HEK293 (cell line): ENCODE results near the gene SNTB2.
A peak's percentile ranks its signal among the peaks of the same experiment; 100 is the strongest.

Experiments
- BCL11B ChIP-seq: fragments of 450-650 bp; formaldehyde crosslinking; IDR thresholded peaks from 2 replicates; pipeline ENCODE4 v1.5.1; 2016; ENCODE audit warnings: low read depth, missing biosample characterization, missing genetic modification characterization
- CTCF ChIP-seq: fragments of 450-650 bp; formaldehyde crosslinking; IDR thresholded peaks from 2 replicates; pipeline ENCODE4 v1.5.1; 2016; ENCODE audit warnings: missing biosample characterization, missing genetic modification characterization
- IKZF3 ChIP-seq: fragments of 450-650 bp; IDR thresholded peaks from 2 replicates; pipeline ENCODE4 v1.5.0; 2018; ENCODE audit warnings: missing biosample characterization, mild to moderate bottlenecking, missing genetic modification characterization, moderate library complexity
- KLF10 ChIP-seq: fragments of 450-650 bp; IDR thresholded peaks from 2 replicates; pipeline ENCODE4 v1.5.1; 2018; ENCODE audit warnings: missing biosample characterization, mild to moderate bottlenecking, missing genetic modification characterization
- KLF16 ChIP-seq: fragments of 450-650 bp; formaldehyde crosslinking; IDR thresholded peaks from 2 replicates; pipeline ENCODE4 v1.5.1; 2017; ENCODE audit warnings: missing biosample characterization, missing genetic modification characterization
- KLF17 ChIP-seq: fragments of 450-650 bp; formaldehyde crosslinking; IDR thresholded peaks from 2 replicates; pipeline ENCODE4 v1.5.1; 2016; ENCODE audit warnings: missing biosample characterization, missing genetic modification characterization
- KLF7 ChIP-seq: fragments of 450-650 bp; formaldehyde crosslinking; IDR thresholded peaks from 2 replicates; pipeline ENCODE4 v1.5.1; 2016; ENCODE audit warnings: missing biosample characterization, missing genetic modification characterization, borderline replicate concordance
- KLF8 ChIP-seq: fragments of 450-650 bp; formaldehyde crosslinking; IDR thresholded peaks from 2 replicates; pipeline ENCODE4 v1.5.1; 2016; ENCODE audit warnings: missing biosample characterization, missing genetic modification characterization
- OSR2 ChIP-seq: fragments of 450-650 bp; formaldehyde crosslinking; IDR thresholded peaks from 2 replicates; pipeline ENCODE4 v1.5.1; 2016; ENCODE audit warnings: missing biosample characterization, missing genetic modification characterization
- SP2 ChIP-seq: fragments of 450-650 bp; formaldehyde crosslinking; IDR thresholded peaks from 2 replicates; pipeline ENCODE4 v1.5.1; 2016; ENCODE audit warnings: missing biosample characterization, missing genetic modification characterization
- YY1 ChIP-seq: fragments of 450-650 bp; formaldehyde crosslinking; IDR thresholded peaks from 2 replicates; pipeline ENCODE4 v1.5.1; 2018; ENCODE audit warnings: missing biosample characterization, missing genetic modification characterization
- ZBTB21 ChIP-seq: fragments of 450-650 bp; formaldehyde crosslinking; IDR thresholded peaks from 2 replicates; pipeline ENCODE4 v1.5.1; 2017; ENCODE audit warnings: missing biosample characterization, missing genetic modification characterization
- ZEB2 ChIP-seq: fragments of 450-650 bp; formaldehyde crosslinking; IDR thresholded peaks from 2 replicates; pipeline ENCODE4 v1.5.1; 2016; ENCODE audit warnings: missing biosample characterization, missing genetic modification characterization
- ZFHX2 ChIP-seq: fragments of 450-650 bp; formaldehyde crosslinking; conservative IDR thresholded peaks from 2 replicates; pipeline ENCODE4 v1.5.1; 2016; ENCODE audit warnings: missing biosample characterization, missing genetic modification characterization
- ZFP69B ChIP-seq: fragments of 450-650 bp; formaldehyde crosslinking; IDR thresholded peaks from 2 replicates; pipeline ENCODE4 v1.5.1; 2016; ENCODE audit warnings: missing biosample characterization, missing genetic modification characterization
- ZNF138 ChIP-seq: fragments of 450-650 bp; formaldehyde crosslinking; IDR thresholded peaks from 2 replicates; pipeline ENCODE4 v1.5.1; 2016; ENCODE audit warnings: missing biosample characterization, missing genetic modification characterization, borderline replicate concordance
- ZNF146 ChIP-seq: fragments of 450-650 bp; formaldehyde crosslinking; IDR thresholded peaks from 2 replicates; pipeline ENCODE4 v1.5.1; 2016; ENCODE audit warnings: missing biosample characterization, missing genetic modification characterization
- ZNF2 ChIP-seq: fragments of 450-650 bp; formaldehyde crosslinking; IDR thresholded peaks from 2 replicates; pipeline ENCODE4 v1.5.1; 2016; ENCODE audit warnings: missing biosample characterization, missing genetic modification characterization
- ZNF24 ChIP-seq: fragments of 450-650 bp; formaldehyde crosslinking; IDR thresholded peaks from 2 replicates; pipeline ENCODE4 v1.5.1; 2016; ENCODE audit warnings: missing biosample characterization, missing genetic modification characterization
- ZNF274 ChIP-seq, 2 experiments: fragments of 200-500 bp in 1 of 2; fragments of 450-650 bp in 1 of 2; sonication (Bioruptor generic) in 1 of 2; formaldehyde crosslinking in 1 of 2; IDR thresholded peaks; 2 replicates each; pipeline versions ENCODE4 v1.5.1 to v1.6.1; 2014 to 2016; ENCODE audit warnings: borderline replicate concordance in 1 of 2, inconsistent platforms in 1 of 2, low read length in 1 of 2, missing biosample characterization in 1 of 2, missing genetic modification characterization in 1 of 2
- ZNF394 ChIP-seq: fragments of 450-650 bp; formaldehyde crosslinking; IDR thresholded peaks from 2 replicates; pipeline ENCODE4 v1.5.1; 2016; ENCODE audit warnings: missing biosample characterization, missing genetic modification characterization, mild to moderate bottlenecking, moderate library complexity, borderline replicate concordance
- ZNF48 ChIP-seq: fragments of 450-650 bp; formaldehyde crosslinking; IDR thresholded peaks from 2 replicates; pipeline ENCODE4 v1.5.1; 2016; ENCODE audit warnings: missing biosample characterization, missing genetic modification characterization
- ZNF530 ChIP-seq: fragments of 450-650 bp; formaldehyde crosslinking; IDR thresholded peaks from 2 replicates; pipeline ENCODE4 v1.5.1; 2016; ENCODE audit warnings: low read depth, missing biosample characterization, missing genetic modification characterization
- ZNF600 ChIP-seq: fragments of 450-650 bp; formaldehyde crosslinking; IDR thresholded peaks from 2 replicates; pipeline ENCODE4 v1.5.1; 2016; ENCODE audit warnings: missing biosample characterization, missing genetic modification characterization
- ZNF777 ChIP-seq: fragments of 450-650 bp; formaldehyde crosslinking; IDR thresholded peaks from 2 replicates; pipeline ENCODE4 v1.5.1; 2017; ENCODE audit warnings: missing biosample characterization, missing genetic modification characterization, borderline replicate concordance
- ZSCAN23 ChIP-seq: fragments of 450-650 bp; formaldehyde crosslinking; IDR thresholded peaks from 2 replicates; pipeline ENCODE4 v1.5.1; 2016; ENCODE audit warnings: missing biosample characterization, missing genetic modification characterization
- ZSCAN30 ChIP-seq: fragments of 450-650 bp; IDR thresholded peaks from 2 replicates; pipeline ENCODE4 v1.5.1; 2018; ENCODE audit warnings: missing biosample characterization, mild to moderate bottlenecking, missing genetic modification characterization, moderate library complexity
- ZSCAN5A ChIP-seq: fragments of 450-650 bp; formaldehyde crosslinking; IDR thresholded peaks from 2 replicates; pipeline ENCODE4 v1.5.1; 2016; ENCODE audit warnings: missing biosample characterization, missing genetic modification characterization
- TF ChIP-seq, protein P1 (sequence below): fragments of 450-650 bp; formaldehyde crosslinking; IDR thresholded peaks from 2 replicates; pipeline ENCODE4 v1.5.1; 2016; ENCODE audit warnings: missing biosample characterization, missing genetic modification characterization
- TF ChIP-seq, protein P2 (sequence below): fragments of 450-650 bp; formaldehyde crosslinking; IDR thresholded peaks from 2 replicates; pipeline ENCODE4 v1.5.1; 2017; ENCODE audit warnings: missing biosample characterization, mild to moderate bottlenecking, missing genetic modification characterization, moderate library complexity
- TF ChIP-seq, protein P3 (sequence below): fragments of 450-650 bp; formaldehyde crosslinking; IDR thresholded peaks from 2 replicates; pipeline ENCODE4 v1.5.1; 2016; ENCODE audit warnings: missing biosample characterization, missing genetic modification characterization

SNTB2 gene

GRCh38 chr16:69339289-69340094, 152.5 kb downstream of the SNTB2 start, which contains the start of the genes COG8 and NIP7 (continued):
- TF ChIP-seq, protein P1, sequence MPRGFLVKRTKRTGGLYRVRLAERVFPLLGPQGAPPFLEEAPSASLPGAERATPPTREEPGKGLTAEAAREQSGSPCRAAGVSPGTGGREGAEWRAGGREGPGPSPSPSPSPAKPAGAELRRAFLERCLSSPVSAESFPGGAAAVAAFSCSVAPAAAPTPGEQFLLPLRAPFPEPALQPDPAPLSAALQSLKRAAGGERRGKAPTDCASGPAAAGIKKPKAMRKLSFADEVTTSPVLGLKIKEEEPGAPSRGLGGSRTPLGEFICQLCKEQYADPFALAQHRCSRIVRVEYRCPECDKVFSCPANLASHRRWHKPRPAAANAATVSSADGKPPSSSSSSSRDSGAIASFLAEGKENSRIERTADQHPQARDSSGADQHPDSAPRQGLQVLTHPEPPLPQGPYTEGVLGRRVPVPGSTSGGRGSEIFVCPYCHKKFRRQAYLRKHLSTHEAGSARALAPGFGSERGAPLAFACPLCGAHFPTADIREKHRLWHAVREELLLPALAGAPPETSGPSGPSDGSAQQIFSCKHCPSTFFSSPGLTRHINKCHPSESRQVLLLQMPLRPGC = 0 out of 2 replicates have a peak, but pooled peaks have one; percentile 22
- TF ChIP-seq, protein P2, sequence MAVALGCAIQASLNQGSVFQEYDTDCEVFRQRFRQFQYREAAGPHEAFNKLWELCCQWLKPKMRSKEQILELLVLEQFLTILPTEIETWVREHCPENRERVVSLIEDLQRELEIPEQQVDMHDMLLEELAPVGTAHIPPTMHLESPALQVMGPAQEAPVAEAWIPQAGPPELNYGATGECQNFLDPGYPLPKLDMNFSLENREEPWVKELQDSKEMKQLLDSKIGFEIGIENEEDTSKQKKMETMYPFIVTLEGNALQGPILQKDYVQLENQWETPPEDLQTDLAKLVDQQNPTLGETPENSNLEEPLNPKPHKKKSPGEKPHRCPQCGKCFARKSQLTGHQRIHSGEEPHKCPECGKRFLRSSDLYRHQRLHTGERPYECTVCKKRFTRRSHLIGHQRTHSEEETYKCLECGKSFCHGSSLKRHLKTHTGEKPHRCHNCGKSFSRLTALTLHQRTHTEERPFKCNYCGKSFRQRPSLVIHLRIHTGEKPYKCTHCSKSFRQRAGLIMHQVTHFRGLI = no peak
- TF ChIP-seq ZNF394 (tag by site-specific recombination) = no peak; the same call in 1 of the 2 replicates
- TF ChIP-seq, protein P3, sequence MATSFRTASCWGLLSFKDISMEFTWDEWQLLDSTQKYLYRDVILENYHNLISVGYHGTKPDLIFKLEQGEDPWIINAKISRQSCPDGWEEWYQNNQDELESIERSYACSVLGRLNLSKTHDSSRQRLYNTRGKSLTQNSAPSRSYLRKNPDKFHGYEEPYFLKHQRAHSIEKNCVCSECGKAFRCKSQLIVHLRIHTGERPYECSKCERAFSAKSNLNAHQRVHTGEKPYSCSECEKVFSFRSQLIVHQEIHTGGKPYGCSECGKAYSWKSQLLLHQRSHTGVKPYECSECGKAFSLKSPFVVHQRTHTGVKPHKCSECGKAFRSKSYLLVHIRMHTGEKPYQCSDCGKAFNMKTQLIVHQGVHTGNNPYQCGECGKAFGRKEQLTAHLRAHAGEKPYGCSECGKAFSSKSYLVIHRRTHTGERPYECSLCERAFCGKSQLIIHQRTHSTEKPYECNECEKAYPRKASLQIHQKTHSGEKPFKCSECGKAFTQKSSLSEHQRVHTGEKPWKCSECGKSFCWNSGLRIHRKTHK (tag by site-specific recombination) = no peak
- 0 out of 2 replicates have a peak, but pooled peaks have one; percentile 47 for TF ChIP-seq KLF17 (tag by site-specific recombination)
- TF ChIP-seq BCL11B (tag by site-specific recombination) = no peak
- TF ChIP-seq ZSCAN30 (tag by site-specific recombination) = no peak
- TF ChIP-seq YY1 = peak; percentile 86
- peak; percentile 91 for TF ChIP-seq SP2 (tag by site-specific recombination)
- TF ChIP-seq OSR2 (tag by site-specific recombination) = no peak
- TF ChIP-seq KLF10 (tag by site-specific recombination) = 0 out of 2 replicates have a peak, but pooled peaks have one; percentile 32
- no peak for TF ChIP-seq ZSCAN23
- TF ChIP-seq ZBTB21 (tag by site-specific recombination) = peak; percentile 67
- TF ChIP-seq ZNF777 (tag by site-specific recombination) = no peak
- peak; percentile 73 for TF ChIP-seq KLF8
- TF ChIP-seq ZEB2 (tag by site-specific recombination) = peak; percentile 66
- TF ChIP-seq ZNF48 = no peak
- peak; percentile 12; the same call in 1 of the 2 replicates for TF ChIP-seq KLF16 (tag by site-specific recombination)
- TF ChIP-seq IKZF3 (tag by site-specific recombination) = no peak
- TF ChIP-seq KLF7 (tag by site-specific recombination) = 0 out of 2 replicates have a peak, but pooled peaks have one; percentile 36
- peak; percentile 99 for TF ChIP-seq CTCF (tag by site-specific recombination)
- no peak for TF ChIP-seq ZNF138 (tag by site-specific recombination)
- TF ChIP-seq ZNF530 (tag by site-specific recombination) = no peak
- peak; percentile 52 for TF ChIP-seq ZFHX2 (tag by site-specific recombination)
- TF ChIP-seq ZNF146 (tag by site-specific recombination) = no peak
- TF ChIP-seq ZNF24 = no peak
- TF ChIP-seq ZFP69B (tag by site-specific recombination) = no peak
- peak; percentile 68; the same call in 1 of the 2 replicates for TF ChIP-seq ZNF600
- peak; percentile 46; the same call in 1 of the 2 replicates for TF ChIP-seq ZNF2 (tag by site-specific recombination)
- no peak for TF ChIP-seq ZNF274 (IDR thresholded peaks at IDR 0.05; ENCODE audit: low read length)
- TF ChIP-seq ZNF274 (tag by site-specific recombination; IDR thresholded peaks at IDR 0.05; ENCODE audit: borderline replicate concordance) = no peak
- TF ChIP-seq ZSCAN5A (tag by site-specific recombination) = no peak
